ENCODE measurements around the gene MCTP2. TPM values are rescaled to one million over a fixed set of nuclear protein-coding genes. Genes with fewer than 3 reads are reported as not detected.

Gene MCTP2
- total RNA-seq (100 to 1,000 TPM in 6 of 7 donors, 10 to 100 TPM in 1; 80.3 to 205 (median 124) TPM), polyA plus RNA-seq (1 to 10 TPM; 5.6 to 7.4 (median 6.7) TPM)
- long read RNA-seq, donor 1, partial matches to known transcripts: 66 of 77 reads
- long read RNA-seq, donor 1, other reads (novel, unspliced or antisense): 7 of 77 reads
- long read RNA-seq, donor 2: 0 reads

- TF ChIP-seq POLR2AphosphoS5 (IDR thresholded peaks at IDR 0.05) (peak; percentile 92 to 97 (median 96)), POLR2A (IDR thresholded peaks at IDR 0.05) (peak; percentile 24 to 62 (median 52))
- TF ChIP-seq, protein P1, sequence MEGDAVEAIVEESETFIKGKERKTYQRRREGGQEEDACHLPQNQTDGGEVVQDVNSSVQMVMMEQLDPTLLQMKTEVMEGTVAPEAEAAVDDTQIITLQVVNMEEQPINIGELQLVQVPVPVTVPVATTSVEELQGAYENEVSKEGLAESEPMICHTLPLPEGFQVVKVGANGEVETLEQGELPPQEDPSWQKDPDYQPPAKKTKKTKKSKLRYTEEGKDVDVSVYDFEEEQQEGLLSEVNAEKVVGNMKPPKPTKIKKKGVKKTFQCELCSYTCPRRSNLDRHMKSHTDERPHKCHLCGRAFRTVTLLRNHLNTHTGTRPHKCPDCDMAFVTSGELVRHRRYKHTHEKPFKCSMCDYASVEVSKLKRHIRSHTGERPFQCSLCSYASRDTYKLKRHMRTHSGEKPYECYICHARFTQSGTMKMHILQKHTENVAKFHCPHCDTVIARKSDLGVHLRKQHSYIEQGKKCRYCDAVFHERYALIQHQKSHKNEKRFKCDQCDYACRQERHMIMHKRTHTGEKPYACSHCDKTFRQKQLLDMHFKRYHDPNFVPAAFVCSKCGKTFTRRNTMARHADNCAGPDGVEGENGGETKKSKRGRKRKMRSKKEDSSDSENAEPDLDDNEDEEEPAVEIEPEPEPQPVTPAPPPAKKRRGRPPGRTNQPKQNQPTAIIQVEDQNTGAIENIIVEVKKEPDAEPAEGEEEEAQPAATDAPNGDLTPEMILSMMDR (IDR thresholded peaks at IDR 0.05 in 8 of 11, conservative IDR thresholded peaks at IDR 0.05 in 3 of 11): peak in 6 of 11 experiments; percentile 14 to 45 (median 34)
- Histone ChIP-seq H3K4me1 (peaks cover 18 to 77% (median 59%) of the 10 kb centered on the region in 6 donors), H3K27me3 (replicated peaks in 1 of 7) (peaks cover 0 to 6% (median 0%) of the 10 kb centered on the region in 7 donors), H3K27ac (peak within 1 kb of the TSS; percentile 80 to 98 (median 90)), H3K36me3 (no peaks in the 10 kb centered on the region), H3K4me3 (peak within 1 kb of the TSS; percentile 63 to 91 (median 76)), H3K9me3 (no peaks in the 10 kb centered on the region)
- intact Hi-C loops (cut with DNase I; ENCODE audit: low total_unique reads): no loop called here
- 0 to 1% (median 0%) methylated on average over 35 to 66 of the region's 66 CpGs for WGBS, 5 donors
- DNase-seq: peak; percentile 99
Measured at GRCh38 chr15:94230883-94231722, at the start of gene MCTP2. MCTP2 (plus strand) TSS chr15:94231561; CDS start chr15:94298266, 66,705 bp downstream.

GRCh38 chr15:94182883-94183282, 48.5 kb upstream of the MCTP2 start:
- no peak overlapping the region for H3K27ac ChIP-seq
- no peak for TF ChIP-seq POLR2AphosphoS5 (IDR thresholded peaks at IDR 0.05)
- TF ChIP-seq, protein P1 (IDR thresholded peaks at IDR 0.05 in 8 of 11, conservative IDR thresholded peaks at IDR 0.05 in 3 of 11): no peak
- no peak for TF ChIP-seq POLR2A (IDR thresholded peaks at IDR 0.05)
- intact Hi-C loops (cut with DNase I; ENCODE audit: low total_unique reads): no loop called here
- no peaks in the 10 kb centered on the region for H3K27me3 ChIP-seq (replicated peaks in 1 of 7)
- H3K36me3 ChIP-seq: no peaks in the 10 kb centered on the region
- DNase-seq: no peak
- H3K4me1 ChIP-seq: no peaks in the 10 kb centered on the region
- H3K4me3 ChIP-seq: no peak overlapping the region
- no peaks in the 10 kb centered on the region for H3K9me3 ChIP-seq
- 77 to 95% (median 83%) methylated on average over 4 of the region's 4 CpGs for WGBS, 5 donors

DNA sequence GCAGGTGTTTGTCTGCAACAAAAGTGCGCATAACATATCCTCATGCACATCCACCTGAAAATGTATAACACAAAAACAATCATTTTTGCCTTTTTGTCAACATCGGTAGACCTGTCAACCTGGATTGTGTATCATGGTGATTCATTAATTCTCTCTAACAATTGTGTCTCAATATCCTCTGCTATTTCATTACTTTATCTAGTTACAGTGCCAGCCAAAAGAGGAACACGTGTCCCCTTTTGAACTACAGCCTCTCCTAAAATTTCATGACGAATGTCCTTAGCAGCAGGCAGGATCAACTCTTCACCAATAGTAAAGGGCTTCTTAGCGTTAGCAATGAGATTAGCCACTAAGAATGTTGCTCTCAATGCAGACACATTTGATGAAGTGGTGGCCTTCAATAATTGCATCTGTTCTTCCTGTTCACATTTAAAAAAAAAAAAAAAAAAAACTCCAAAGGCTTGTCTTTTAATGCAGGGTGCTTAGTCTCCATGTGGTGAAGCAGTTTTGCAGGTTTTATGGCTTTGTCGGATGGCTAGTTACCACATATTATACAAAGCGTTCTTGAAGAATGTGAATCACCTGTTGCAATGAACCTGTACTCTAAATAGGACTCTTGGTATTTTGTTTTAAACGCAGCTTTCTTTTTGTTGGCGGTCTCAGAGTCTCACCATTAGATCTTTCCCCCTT, 45.7 kb upstream of the MCTP2 start:
- no peaks in the 10 kb centered on the region for H3K9me3 ChIP-seq
- H3K27ac ChIP-seq: no peak overlapping the region
- no peaks in the 10 kb centered on the region for H3K4me1 ChIP-seq
- H3K4me3 ChIP-seq: no peak overlapping the region
- no peaks in the 10 kb centered on the region for H3K36me3 ChIP-seq
- TF ChIP-seq, protein P1 (IDR thresholded peaks at IDR 0.05 in 8 of 11, conservative IDR thresholded peaks at IDR 0.05 in 3 of 11): no peak
- TF ChIP-seq POLR2A (IDR thresholded peaks at IDR 0.05) (no peak), POLR2AphosphoS5 (IDR thresholded peaks at IDR 0.05) (no peak)
- intact Hi-C loops (cut with DNase I; ENCODE audit: low total_unique reads): no loop called here
- no peak for DNase-seq
- WGBS, 5 donors: 70 to 93% (median 84%) methylated on average over 9 of the region's 9 CpGs
- no peaks in the 10 kb centered on the region for H3K27me3 ChIP-seq (replicated peaks in 1 of 7)

Data from spleen (tissue), 13 donors.